Activated naive CD8-positive, alpha-beta T cell (primary cell): Measurements from ENCODE around the gene TDRD10.
A peak's percentile ranks its signal among the peaks of the same experiment; 100 is the strongest.

Experiments
- H3K27ac Mint-ChIP-seq: one replicate; pipeline ENCODE4 v1.8.0; 2021; ENCODE audit warnings: mixed read lengths
- H3K27me3 Mint-ChIP-seq: one replicate; pipeline ENCODE4 v1.8.0; 2021; ENCODE audit warnings: mixed read lengths
- H3K36me3 Mint-ChIP-seq: one replicate; pipeline ENCODE4 v1.8.0; 2021; ENCODE audit warnings: mixed read lengths
- H3K4me1 Mint-ChIP-seq: one replicate; pipeline ENCODE4 v1.8.0; 2021; ENCODE audit warnings: low read depth, mixed read lengths
- H3K4me3 Mint-ChIP-seq: one replicate; pipeline ENCODE4 v1.8.0; 2021; ENCODE audit warnings: mild to moderate bottlenecking, mixed read lengths
- H3K9me3 Mint-ChIP-seq: one replicate; pipeline ENCODE4 v1.8.0; 2021; ENCODE audit warnings: low read depth, mixed read lengths

The TDRD10 gene

GRCh38 chr1:154586231-154586630 is 84.2 kb downstream of the TDRD10 start:
- Mint-ChIP-seq H3K4me1 (peaks cover 6% of the 10 kb centered on the region), H3K36me3 (peaks cover 6% of the 10 kb centered on the region), H3K27ac (peak overlapping the region; percentile 23), H3K4me3 (no peak overlapping the region), H3K27me3 (no peaks in the 10 kb centered on the region), H3K9me3 (no peaks in the 10 kb centered on the region)

- Mint-ChIP-seq H3K4me3 (no peak overlapping the region), H3K9me3 (no peaks in the 10 kb centered on the region), H3K27ac (peak overlapping the region; percentile 23), H3K4me1 (peaks cover 6% of the 10 kb centered on the region), H3K36me3 (peaks cover 6% of the 10 kb centered on the region), H3K27me3 (no peaks in the 10 kb centered on the region)
Measured at GRCh38 chr1:154586641-154587040, 84.6 kb downstream of the TDRD10 start.

- peaks cover 7% of the 10 kb centered on the region for H3K4me1 Mint-ChIP-seq
- H3K9me3 Mint-ChIP-seq = no peaks in the 10 kb centered on the region
- H3K36me3 Mint-ChIP-seq = peaks cover 10% of the 10 kb centered on the region
- H3K4me3 Mint-ChIP-seq = no peak overlapping the region
- H3K27ac Mint-ChIP-seq = peak overlapping the region; percentile 58
- H3K27me3 Mint-ChIP-seq = no peaks in the 10 kb centered on the region
Measured at GRCh38 chr1:154589780-154590179, 87.8 kb downstream of the TDRD10 start.

DNA sequence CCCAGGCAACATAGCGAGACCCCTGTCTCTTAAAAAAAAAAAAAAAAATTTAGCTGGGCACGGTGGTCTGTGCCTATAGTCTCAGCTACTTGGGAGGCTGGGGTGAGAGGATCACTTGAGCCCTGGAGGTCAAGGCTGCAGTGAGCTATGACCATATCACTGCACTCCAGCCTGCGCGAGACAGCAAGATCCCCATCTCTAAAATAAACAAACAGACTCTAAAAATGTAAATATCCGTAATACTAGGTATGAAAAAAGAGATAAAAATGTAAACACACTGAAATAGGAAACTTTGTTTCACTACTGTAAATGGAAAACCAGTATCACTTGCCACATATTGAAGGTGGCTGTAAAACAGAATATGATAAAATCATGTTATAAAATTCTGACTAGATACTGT is 88.7 kb downstream of the TDRD10 start:
- Mint-ChIP-seq H3K27me3 (no peaks in the 10 kb centered on the region), H3K27ac (peak overlapping the region; percentile 78), H3K9me3 (no peaks in the 10 kb centered on the region), H3K4me3 (no peak overlapping the region), H3K4me1 (peaks cover 7% of the 10 kb centered on the region), H3K36me3 (peaks cover 10% of the 10 kb centered on the region)

GRCh38 chr1:154591206-154591605 is 89.2 kb downstream of the TDRD10 start:
- peak overlapping the region; percentile 78 for H3K27ac Mint-ChIP-seq
- no peaks in the 10 kb centered on the region for H3K27me3 Mint-ChIP-seq
- H3K4me3 Mint-ChIP-seq = no peak overlapping the region
- peaks cover 7% of the 10 kb centered on the region for H3K4me1 Mint-ChIP-seq
- no peaks in the 10 kb centered on the region for H3K9me3 Mint-ChIP-seq
- H3K36me3 Mint-ChIP-seq = peaks cover 10% of the 10 kb centered on the region

DNA sequence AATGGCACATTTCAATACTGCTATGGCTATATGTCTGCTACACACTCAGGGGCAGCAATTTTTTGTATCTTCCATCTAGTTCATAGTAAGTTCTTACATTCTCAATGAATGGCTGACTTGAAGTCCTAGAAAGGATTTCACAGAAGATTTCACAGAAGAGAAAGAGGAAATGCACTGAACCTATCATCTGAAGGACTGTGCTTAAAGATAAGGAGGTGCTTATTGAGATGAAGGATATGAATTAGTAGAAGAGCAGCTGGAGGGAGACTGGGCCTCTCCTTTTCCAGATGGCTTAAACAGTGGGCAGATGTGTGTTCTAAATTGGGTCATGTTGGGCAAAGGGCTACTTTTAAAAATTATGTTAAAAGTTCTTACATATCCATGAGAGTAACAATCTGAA is 91.4 kb downstream of the TDRD10 start:
- H3K9me3 Mint-ChIP-seq = no peaks in the 10 kb centered on the region
- H3K4me1 Mint-ChIP-seq = peaks cover 7% of the 10 kb centered on the region
- peaks cover 5% of the 10 kb centered on the region for H3K36me3 Mint-ChIP-seq
- H3K27ac Mint-ChIP-seq = peak overlapping the region; percentile 73
- H3K27me3 Mint-ChIP-seq = no peaks in the 10 kb centered on the region
- H3K4me3 Mint-ChIP-seq = no peak overlapping the region

GRCh38 chr1:154594811-154595210 is 92.8 kb downstream of the TDRD10 start:
- Mint-ChIP-seq H3K4me1 (peaks cover 22% of the 10 kb centered on the region), H3K27me3 (no peaks in the 10 kb centered on the region), H3K27ac (no peak overlapping the region), H3K36me3 (peaks cover 5% of the 10 kb centered on the region), H3K4me3 (no peak overlapping the region), H3K9me3 (no peaks in the 10 kb centered on the region)

DNA sequence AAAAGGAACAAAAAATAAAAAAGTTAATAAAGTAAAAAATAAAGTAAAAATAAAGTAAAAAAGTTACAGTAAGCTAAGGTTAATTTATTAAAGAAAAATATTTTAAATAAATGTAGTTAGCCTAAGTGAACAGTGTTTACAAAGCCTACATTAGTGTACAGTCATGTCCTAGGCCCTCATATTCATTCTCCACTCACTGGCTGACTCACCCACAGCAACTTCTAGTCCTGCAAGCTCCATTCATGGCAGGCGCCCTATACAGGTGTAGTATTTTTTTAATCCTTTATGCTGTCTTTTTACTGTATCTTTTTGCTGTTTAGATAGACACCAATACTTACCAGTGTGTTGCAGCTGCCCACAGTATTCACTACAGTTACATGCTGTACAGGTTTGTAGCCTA is 93.6 kb downstream of the TDRD10 start:
- Mint-ChIP-seq H3K27me3 (no peaks in the 10 kb centered on the region), H3K27ac (peak overlapping the region; percentile 10), H3K9me3 (no peaks in the 10 kb centered on the region), H3K36me3 (peaks cover 5% of the 10 kb centered on the region), H3K4me1 (peaks cover 21% of the 10 kb centered on the region), H3K4me3 (no peak overlapping the region)
